Measurements from ENCODE around the gene FAM9C.

Gene FAM9C

GRCh38 chrX:13001961-13002671 is 42.3 kb downstream of the FAM9C start:
- DNase-seq, result no peak

DNA sequence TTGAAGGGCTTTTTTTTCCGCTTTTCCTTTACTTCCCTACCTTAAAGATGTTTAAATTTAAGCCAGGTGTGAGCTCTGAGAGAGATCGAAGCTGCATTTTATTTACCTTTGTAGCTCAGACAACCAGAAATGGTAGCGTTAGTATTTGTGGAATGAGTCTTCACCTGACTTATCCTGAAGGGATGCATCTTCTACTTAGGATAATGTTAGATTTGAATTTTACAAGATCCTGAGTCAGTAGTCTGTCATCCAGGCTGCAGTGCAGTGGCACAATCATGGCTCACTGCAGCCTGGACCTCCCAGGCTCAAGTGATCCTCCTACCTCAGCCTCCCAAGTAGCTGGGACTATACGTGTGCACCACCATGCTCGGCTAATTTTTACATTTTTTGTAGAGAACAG is 43.3 kb downstream of the FAM9C start:
- no peak for DNase-seq

DNA sequence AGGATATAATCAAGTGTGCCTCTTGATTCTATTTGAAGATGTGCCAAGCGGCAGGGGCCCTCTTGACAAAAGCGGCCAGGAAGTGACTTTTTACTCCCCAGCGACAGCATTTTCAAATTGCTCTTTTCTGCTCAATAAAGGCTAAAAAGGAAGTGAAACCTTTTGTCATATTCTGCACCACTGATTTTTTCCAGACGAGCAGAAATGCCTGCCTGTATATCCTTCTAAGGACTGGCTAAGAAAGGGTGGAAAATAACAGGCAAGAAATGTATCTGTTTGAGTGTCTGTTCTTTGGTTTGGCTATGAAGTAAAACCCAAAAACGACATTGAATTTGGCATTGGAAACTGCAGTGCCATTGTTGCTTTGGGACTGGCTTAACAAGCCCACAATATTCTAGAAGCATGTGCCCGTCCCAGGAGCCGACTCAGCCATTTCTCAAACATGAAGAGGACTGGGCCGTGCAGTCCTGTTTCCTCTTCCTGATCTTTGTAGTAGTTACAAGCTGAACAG is 44.1 kb downstream of the FAM9C start:
- peak in 1 of 2 experiments; percentile 41 for DNase-seq

GRCh38 chrX:12999422-12999821 is 45.0 kb downstream of the FAM9C start:
- DNase-seq, result peak; percentile 43 to 61

DNA sequence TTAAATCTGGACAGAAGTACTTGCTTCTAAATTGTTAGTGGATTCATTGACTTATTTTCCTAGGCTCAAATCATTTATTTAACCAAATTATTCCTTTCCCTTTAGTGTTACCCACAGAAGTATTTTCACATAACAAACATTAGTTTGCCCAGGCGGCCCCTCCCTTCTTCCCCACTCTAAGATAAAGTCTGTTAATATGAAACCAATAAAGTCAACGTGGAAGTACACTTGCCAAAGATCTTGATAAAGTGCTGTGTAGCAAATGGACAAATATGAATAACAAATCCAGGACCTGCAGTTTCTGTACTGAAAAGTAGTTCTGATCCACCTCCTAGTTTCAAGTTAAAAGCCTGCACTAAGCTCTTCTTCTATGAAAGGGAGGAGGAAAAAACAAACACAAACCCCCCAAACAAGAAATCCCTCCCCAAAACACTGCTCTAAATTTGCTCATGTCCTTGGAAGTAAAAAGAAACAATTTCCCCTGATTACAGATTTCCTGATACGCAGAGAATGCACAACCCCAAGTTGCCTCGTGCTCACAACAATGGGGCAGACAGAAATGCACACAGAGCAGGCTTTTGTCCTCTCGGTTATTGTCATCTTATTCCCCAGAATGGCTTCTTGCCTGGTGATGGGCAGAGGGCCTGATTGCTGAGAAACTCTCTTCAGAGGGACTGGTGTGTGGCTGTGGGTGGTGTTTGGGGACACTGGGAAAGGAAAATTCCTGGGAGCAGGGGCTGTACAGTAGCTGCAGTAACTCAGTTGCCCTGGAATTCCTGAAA is 46.3 kb downstream of the FAM9C start:
- DNase-seq, result no peak

DNA sequence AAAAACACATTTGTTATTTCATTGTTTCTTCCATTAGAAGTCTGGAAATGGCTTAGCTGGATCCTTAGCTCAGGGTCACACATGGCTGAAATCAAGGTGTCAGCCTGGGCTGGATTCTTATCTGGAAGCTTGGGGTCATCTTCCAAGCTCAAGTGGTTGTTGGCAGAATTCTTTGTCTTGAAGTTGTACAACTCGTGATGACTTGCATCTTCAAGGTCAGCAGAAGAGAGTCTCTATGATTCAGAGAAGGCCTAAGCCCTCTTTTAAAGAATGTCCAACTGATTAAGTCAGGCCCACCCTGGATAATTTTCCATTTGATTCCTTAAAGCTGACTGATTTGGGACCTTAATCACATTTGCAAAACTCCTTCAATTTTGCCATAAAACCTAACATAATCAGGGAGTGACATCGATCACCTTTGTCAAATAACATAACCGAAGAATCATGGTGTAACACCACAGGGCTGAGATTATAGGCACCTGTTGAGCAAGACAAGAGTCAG is 47.4 kb downstream of the FAM9C start:
- no peak for DNase-seq

DNA sequence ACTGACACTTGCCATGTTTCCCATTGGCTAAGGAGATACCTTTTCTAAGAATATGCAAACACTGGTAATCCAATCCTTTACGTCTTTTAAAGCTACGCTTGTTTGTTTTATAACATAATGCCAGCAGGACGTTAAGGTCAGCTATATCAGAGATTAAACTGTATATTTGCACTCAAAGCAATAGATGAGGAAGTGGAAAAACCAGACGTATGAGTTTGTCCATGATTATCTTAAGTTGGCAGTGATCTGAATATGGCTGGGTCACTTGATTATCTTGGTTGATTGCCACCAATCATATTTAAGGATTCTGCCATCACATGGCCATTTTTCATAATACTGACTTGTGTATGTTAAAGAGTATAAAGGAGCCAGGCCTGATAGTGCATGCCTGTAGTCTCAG is 50.1 kb downstream of the FAM9C start:
- no peak for DNase-seq

GRCh38 chrX:12993826-12994225 is 50.6 kb downstream of the FAM9C start:
- DNase-seq, result no peak

DNA sequence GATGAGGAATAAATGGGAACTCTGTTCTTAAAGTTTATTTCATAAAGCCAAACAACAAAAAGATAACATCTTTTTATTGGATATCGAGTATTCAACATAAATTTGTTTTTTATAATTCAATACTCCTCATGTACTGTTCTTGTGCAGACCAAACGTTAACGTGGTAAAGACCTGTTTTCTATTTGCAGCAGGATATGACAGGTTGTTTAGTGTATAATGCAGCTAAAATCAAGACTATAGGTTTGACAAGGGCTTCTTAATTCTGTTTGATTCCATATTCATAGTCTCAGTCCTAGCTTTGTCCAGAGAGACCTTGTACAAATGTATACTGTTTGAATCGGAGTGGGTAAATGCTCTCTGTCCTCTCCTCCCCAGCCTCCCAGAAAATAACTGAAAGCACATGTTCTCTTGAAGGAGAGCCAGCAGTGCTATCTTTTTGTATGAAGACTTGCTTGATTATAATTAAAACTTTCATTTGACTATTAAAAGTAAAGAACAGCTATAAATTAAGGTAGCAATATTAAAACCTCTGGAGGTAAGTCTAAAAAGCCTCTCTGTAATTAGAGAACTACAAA is 51.8 kb downstream of the FAM9C start:
- DNase-seq, result no peak

GRCh38 chrX:12991575-12991974 is 52.8 kb downstream of the FAM9C start:
- DNase-seq, result no peak

DNA sequence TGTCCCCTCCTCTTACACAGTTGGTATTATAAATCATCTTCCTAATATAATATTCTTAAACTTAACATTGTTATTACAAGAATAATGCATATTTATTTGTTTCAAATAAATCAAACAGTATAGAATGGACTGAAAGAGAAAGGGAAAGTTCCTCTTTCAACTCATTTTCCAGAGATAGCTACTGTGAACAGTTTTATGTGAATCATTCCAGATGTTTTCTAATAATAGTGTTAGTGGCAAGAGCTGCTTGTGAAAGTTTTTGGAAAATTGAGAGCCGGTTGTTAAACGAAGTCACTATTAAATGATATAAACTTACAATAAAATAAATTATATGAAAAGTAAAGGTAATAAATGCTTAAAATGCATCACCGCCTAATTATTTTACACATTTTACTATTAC is 55.0 kb downstream of the FAM9C start:
- DNase-seq, result no peak

- DNase-seq, result no peak
Measured at GRCh38 chrX:12988797-12989196, 55.6 kb downstream of the FAM9C start.

DNA sequence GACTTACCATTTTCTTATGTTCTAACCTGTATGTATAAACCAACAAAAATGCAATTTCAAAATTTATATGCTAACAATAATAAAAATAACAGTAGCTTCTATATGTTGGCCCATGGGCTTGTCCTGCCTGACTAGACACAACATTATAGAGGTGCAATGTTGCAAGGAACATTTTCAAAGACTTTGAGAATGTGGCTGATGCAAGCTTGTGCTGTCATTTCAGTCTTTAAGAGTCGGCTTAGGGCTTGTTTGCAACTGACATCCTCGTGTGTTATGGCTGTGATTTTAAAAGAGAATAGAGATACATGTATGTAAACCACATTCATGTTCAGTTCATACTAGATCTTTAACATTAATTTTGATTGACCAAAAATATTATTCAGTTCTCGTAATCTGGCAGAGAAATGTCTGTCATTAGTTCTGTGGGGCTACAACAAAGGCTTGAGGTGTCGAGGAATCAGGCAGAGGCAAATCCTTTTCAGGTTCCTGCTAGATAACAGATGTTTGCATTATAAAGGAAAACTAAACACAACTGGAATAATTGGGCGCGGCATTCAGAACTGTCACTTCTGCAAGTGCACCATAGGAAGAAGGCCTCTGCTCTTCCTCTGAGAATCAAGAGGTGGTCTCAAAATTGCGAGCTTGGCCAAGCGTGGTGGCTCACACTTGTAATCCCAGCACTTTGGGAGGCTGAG is 56.4 kb downstream of the FAM9C start:
- no peak for DNase-seq

- no peak for DNase-seq
Measured at GRCh38 chrX:12987340-12987739, 57.1 kb downstream of the FAM9C start.

GRCh38 chrX:12986886-12987285 is 57.5 kb downstream of the FAM9C start:
- DNase-seq, result no peak

DNA sequence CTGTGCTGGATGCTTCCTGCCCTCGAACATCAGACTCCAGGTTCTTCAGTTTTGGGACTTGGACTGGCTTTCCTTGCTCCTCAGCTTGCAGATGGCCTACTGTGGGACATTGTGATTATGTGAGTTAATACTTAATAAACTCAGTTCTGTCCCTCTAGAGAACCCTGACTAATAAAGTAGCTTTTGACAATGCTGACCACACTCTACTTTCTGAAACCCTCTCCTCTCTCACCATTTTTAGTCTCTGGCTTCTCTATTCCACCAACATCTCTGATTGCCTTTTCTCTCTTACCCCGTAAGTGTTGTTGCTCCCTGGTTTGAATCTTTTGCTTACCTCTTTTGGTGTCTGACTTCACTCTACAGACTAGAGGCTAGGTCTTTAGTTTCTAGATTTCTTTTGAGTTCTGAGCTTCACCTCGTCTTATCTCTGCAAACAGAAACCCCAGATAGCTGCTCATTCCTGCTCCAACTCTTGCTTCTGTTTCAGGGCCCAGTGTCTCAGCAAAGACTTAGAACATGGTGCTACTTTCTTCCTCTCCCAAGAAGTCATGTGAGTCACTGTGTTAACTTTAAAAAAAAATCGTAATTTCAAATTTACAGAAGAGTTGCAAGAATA is 58.1 kb downstream of the FAM9C start:
- no peak for DNase-seq
